Measurements from ENCODE around the gene SYNPO.

Gene SYNPO

GRCh38 chr5:150659360-150660107 is 19.1 kb downstream of the SYNPO start:
- DNase-seq = no peak

GRCh38 chr5:150660108-150660831 is 19.8 kb downstream of the SYNPO start:
- no peak for DNase-seq

- DNase-seq = no peak
These were observed 20.6 kb downstream of the SYNPO start, which contains the start of gene MYOZ3 for GRCh38 chr5:150661086-150661485. TSS of gene MYOZ3 (plus strand) at chr5:150661251. CDS start at chr5:150662942, 1,691 bp downstream.

GRCh38 chr5:150661821-150662596 is 21.5 kb downstream of the SYNPO start:
- DNase-seq = no peak

- no peak for DNase-seq
These were observed 22.5 kb downstream of the SYNPO start for GRCh38 chr5:150662731-150663516.

- DNase-seq = no peak
These were observed 23.5 kb downstream of the SYNPO start for GRCh38 chr5:150663936-150664335.

GRCh38 chr5:150665044-150665443 is 24.6 kb downstream of the SYNPO start:
- DNase-seq = no peak

- no peak for DNase-seq
These were observed 30.0 kb downstream of the SYNPO start for GRCh38 chr5:150670275-150670947.

GRCh38 chr5:150670948-150671310 is 30.5 kb downstream of the SYNPO start:
- no peak for DNase-seq

GRCh38 chr5:150671509-150672236 is 31.2 kb downstream of the SYNPO start:
- no peak for DNase-seq

- DNase-seq = no peak
These were observed 31.9 kb downstream of the SYNPO start for GRCh38 chr5:150672237-150672883.

- no peak for DNase-seq
These were observed 32.4 kb downstream of the SYNPO start for GRCh38 chr5:150672884-150673275.

GRCh38 chr5:150674341-150674821 is 33.9 kb downstream of the SYNPO start:
- no peak for DNase-seq

GRCh38 chr5:150675069-150675468 is 34.6 kb downstream of the SYNPO start:
- DNase-seq = no peak

- no peak for DNase-seq
These were observed 36.1 kb downstream of the SYNPO start for GRCh38 chr5:150676578-150676977.

- DNase-seq = no peak
These were observed 48.7 kb downstream of the SYNPO start for GRCh38 chr5:150689120-150689519.

- DNase-seq = no peak
These were observed 50.3 kb downstream of the SYNPO start for GRCh38 chr5:150690760-150691159.

- no peak for DNase-seq
These were observed 51.8 kb downstream of the SYNPO start for GRCh38 chr5:150692276-150692675.

GRCh38 chr5:150694612-150695011 is 54.2 kb downstream of the SYNPO start:
- DNase-seq = no peak

GRCh38 chr5:150700246-150700593 is 59.8 kb downstream of the SYNPO start:
- no peak for DNase-seq
